Tibial nerve (tissue), 4 donors: ENCODE measurements around the gene DLGAP1. TPM values are rescaled to one million over a fixed set of nuclear protein-coding genes. Genes with fewer than 3 reads are reported as not detected.

ENCODE experiments used
- DNase-seq, 2 donors: peaks; one replicate each; pipeline ENCODE4 v3.0.0-alpha.2; 2019; ENCODE audit warnings: low spot score in 2 of 2
- H3K27ac ChIP-seq, 4 donors: fragments of 200-600 bp; sonication (generic) in 3 of 4; one replicate each; pipeline ENCODE4 v1.5.1; 2017 to 2019; ENCODE audit warnings: mild to moderate bottlenecking in 1 of 4
- H3K27me3 ChIP-seq, 2 donors: fragments of 200-600 bp; sonication (generic) in 1 of 2; one replicate each; pipeline versions ENCODE4 v1.5.1 to v1.6.0; 2017 to 2019
- H3K36me3 ChIP-seq, 3 donors: fragments of 200-600 bp; sonication (generic); one replicate each; pipeline ENCODE4 v1.5.1; 2018 to 2019
- H3K4me1 ChIP-seq, 4 donors: fragments of 200-600 bp; sonication (generic) in 3 of 4; one replicate each; pipeline ENCODE4 v1.5.1; 2017 to 2019
- H3K4me3 ChIP-seq, 4 donors: fragments of 200-600 bp; sonication (generic) in 3 of 4; one replicate each; pipeline ENCODE4 v1.5.1; 2017 to 2019; ENCODE audit warnings: mild to moderate bottlenecking in 1 of 4, moderate library complexity in 1 of 4
- H3K9me3 ChIP-seq, 4 donors: fragments of 200-600 bp; sonication (generic) in 3 of 4; one replicate each; pipeline ENCODE4 v1.5.1; 2017 to 2019
- CTCF ChIP-seq, 5 experiments: fragments of 200-600 bp in 3 of 5; fragments of 450-650 bp in 2 of 5; sonication (generic) in 3 of 5; IDR thresholded peaks; one replicate each; pipeline ENCODE4 v1.5.1; 2016 to 2019; ENCODE audit warnings: antibody characterized with exemption in 5 of 5, mild to moderate bottlenecking in 3 of 5, moderate library complexity in 2 of 5
- EP300 ChIP-seq, 2 donors: sonication (generic); formaldehyde crosslinking; IDR thresholded peaks; one replicate each; pipeline ENCODE4 v1.6.1; 2017; ENCODE audit warnings: antibody characterized with exemption in 2 of 2, mild to moderate bottlenecking in 1 of 2
- POLR2A ChIP-seq, 2 donors: fragments of 450-650 bp; IDR thresholded peaks; one replicate each; pipeline ENCODE4 v1.6.1; 2017; ENCODE audit warnings: antibody characterized with exemption in 2 of 2, mild to moderate bottlenecking in 2 of 2, moderate library complexity in 2 of 2
- WGBS, 2 donors: methylation state at CpG; one replicate each; pipeline ENCODE4 v1.1.5; 2018; 5-methylcytosine and 5-hydroxymethylcytosine counted together
- total RNA-seq, 4 donors: library from RNA; depleted of rRNA; stranded (reverse); fragments of >200 nt; gene quantifications; one replicate each; pipeline ENCODE4 v1.1.0, GENCODE V29; 2016

Gene DLGAP1
- total RNA-seq, 4 donors from 2014 or later, result 1.5 to 18.3 (median 2.5) TPM

GRCh38 chr18:3867864-3868311 lies 587.2 kb downstream of the DLGAP1 start:
- TF ChIP-seq CTCF (IDR thresholded peaks at IDR 0.05) (no peak), EP300 (IDR thresholded peaks at IDR 0.05) (no peak), POLR2A (IDR thresholded peaks at IDR 0.05) (no peak)
- H3K4me1 ChIP-seq, result peaks cover 0 to 12% (median 0%) of the 10 kb centered on the region in 4 donors
- DNase-seq, result no peak
- peak overlapping the region in 1 of 4 donors; percentile 67 for H3K27ac ChIP-seq
- H3K36me3 ChIP-seq, result no peaks in the 10 kb centered on the region
- no peak overlapping the region for H3K4me3 ChIP-seq
- H3K27me3 ChIP-seq, result no peaks in the 10 kb centered on the region
- no peaks in the 10 kb centered on the region for H3K9me3 ChIP-seq
- WGBS, 2 donors, result 28 to 29% methylated on average over 8 of the region's 8 CpGs

GRCh38 chr18:3867236-3867635 lies 587.9 kb downstream of the DLGAP1 start:
- no peak for TF ChIP-seq POLR2A (IDR thresholded peaks at IDR 0.05)
- no peak for TF ChIP-seq CTCF (IDR thresholded peaks at IDR 0.05)
- TF ChIP-seq EP300 (IDR thresholded peaks at IDR 0.05), result no peak
- 65 to 71% methylated on average over 3 of the region's 3 CpGs for WGBS, 2 donors
- Histone ChIP-seq H3K9me3 (no peaks in the 10 kb centered on the region), H3K4me1 (peaks cover 0 to 12% (median 0%) of the 10 kb centered on the region in 4 donors), H3K27ac (peak overlapping the region in 2 of 4 donors; percentile 38 to 67), H3K27me3 (no peaks in the 10 kb centered on the region), H3K36me3 (no peaks in the 10 kb centered on the region), H3K4me3 (no peak overlapping the region)
- DNase-seq, result no peak

- Histone ChIP-seq H3K9me3 (no peaks in the 10 kb centered on the region), H3K27me3 (no peaks in the 10 kb centered on the region), H3K27ac (no peak overlapping the region), H3K4me3 (no peak overlapping the region), H3K36me3 (no peaks in the 10 kb centered on the region), H3K4me1 (peaks cover 0 to 12% (median 0%) of the 10 kb centered on the region in 4 donors)
- no peak for DNase-seq
- TF ChIP-seq EP300 (IDR thresholded peaks at IDR 0.05) (no peak), POLR2A (IDR thresholded peaks at IDR 0.05) (no peak), CTCF (IDR thresholded peaks at IDR 0.05) (no peak)
- 88 to 92% methylated on average over 4 of the region's 4 CpGs for WGBS, 2 donors
Observed at GRCh38 chr18:3864669-3865298, 590.3 kb downstream of the DLGAP1 start.

DNA sequence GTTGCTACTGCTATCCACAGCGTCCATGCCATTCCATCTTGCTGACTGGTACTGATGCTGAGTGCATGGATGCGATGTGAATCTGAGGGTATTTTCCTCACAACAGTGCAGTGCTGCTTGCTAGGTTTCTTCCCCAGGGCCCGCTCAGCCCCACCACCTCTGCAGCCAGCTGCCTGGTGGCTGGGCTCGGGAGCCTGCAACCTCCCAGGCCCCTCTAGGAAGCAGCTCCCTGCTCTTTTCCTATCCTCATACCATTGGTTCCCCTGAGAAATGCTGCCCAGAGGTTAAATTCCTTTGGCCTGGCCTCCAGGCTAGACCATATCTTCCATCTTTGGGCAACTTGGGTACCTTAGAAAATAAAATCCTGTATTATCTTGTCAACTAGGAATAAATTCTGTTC lies 591.5 kb downstream of the DLGAP1 start:
- H3K9me3 ChIP-seq, result no peaks in the 10 kb centered on the region
- no peak for DNase-seq
- WGBS, 2 donors, result 65 to 74% methylated on average over 4 of the region's 4 CpGs
- H3K36me3 ChIP-seq, result no peaks in the 10 kb centered on the region
- H3K27ac ChIP-seq, result no peak overlapping the region
- no peak overlapping the region for H3K4me3 ChIP-seq
- peaks cover 0 to 12% (median 0%) of the 10 kb centered on the region in 4 donors for H3K4me1 ChIP-seq
- no peak for TF ChIP-seq CTCF (IDR thresholded peaks at IDR 0.05)
- TF ChIP-seq POLR2A (IDR thresholded peaks at IDR 0.05), result no peak
- TF ChIP-seq EP300 (IDR thresholded peaks at IDR 0.05), result no peak
- no peaks in the 10 kb centered on the region for H3K27me3 ChIP-seq

- DNase-seq, result no peak
- no peaks in the 10 kb centered on the region for H3K36me3 ChIP-seq
- no peak overlapping the region for H3K27ac ChIP-seq
- H3K27me3 ChIP-seq, result no peaks in the 10 kb centered on the region
- 85 to 87% methylated on average over 4 of the region's 4 CpGs for WGBS, 2 donors
- TF ChIP-seq CTCF (IDR thresholded peaks at IDR 0.05), result no peak
- no peak for TF ChIP-seq POLR2A (IDR thresholded peaks at IDR 0.05)
- TF ChIP-seq EP300 (IDR thresholded peaks at IDR 0.05), result no peak
- peaks cover 0 to 10% (median 0%) of the 10 kb centered on the region in 4 donors for H3K4me1 ChIP-seq
- no peaks in the 10 kb centered on the region for H3K9me3 ChIP-seq
- H3K4me3 ChIP-seq, result no peak overlapping the region
Observed at GRCh38 chr18:3863006-3863405, 592.1 kb downstream of the DLGAP1 start.
